C4-2B (cell line): ENCODE measurements around the gene CASKIN2.

Experiments used
- H3K27ac ChIP-seq: fragments of 450-650 bp; 2 replicates; pipeline ENCODE4 v1.5.1; 2017
- ZFX ChIP-seq: fragments of 450-650 bp; IDR thresholded peaks from 2 replicates; pipeline ENCODE4 v1.6.1; 2017
- TF ChIP-seq, protein P1 (sequence below): fragments of 450-650 bp; conservative IDR thresholded peaks from 2 replicates; pipeline ENCODE4 v1.5.1; 2017; ENCODE audit warnings: mild to moderate bottlenecking

Gene CASKIN2

DNA sequence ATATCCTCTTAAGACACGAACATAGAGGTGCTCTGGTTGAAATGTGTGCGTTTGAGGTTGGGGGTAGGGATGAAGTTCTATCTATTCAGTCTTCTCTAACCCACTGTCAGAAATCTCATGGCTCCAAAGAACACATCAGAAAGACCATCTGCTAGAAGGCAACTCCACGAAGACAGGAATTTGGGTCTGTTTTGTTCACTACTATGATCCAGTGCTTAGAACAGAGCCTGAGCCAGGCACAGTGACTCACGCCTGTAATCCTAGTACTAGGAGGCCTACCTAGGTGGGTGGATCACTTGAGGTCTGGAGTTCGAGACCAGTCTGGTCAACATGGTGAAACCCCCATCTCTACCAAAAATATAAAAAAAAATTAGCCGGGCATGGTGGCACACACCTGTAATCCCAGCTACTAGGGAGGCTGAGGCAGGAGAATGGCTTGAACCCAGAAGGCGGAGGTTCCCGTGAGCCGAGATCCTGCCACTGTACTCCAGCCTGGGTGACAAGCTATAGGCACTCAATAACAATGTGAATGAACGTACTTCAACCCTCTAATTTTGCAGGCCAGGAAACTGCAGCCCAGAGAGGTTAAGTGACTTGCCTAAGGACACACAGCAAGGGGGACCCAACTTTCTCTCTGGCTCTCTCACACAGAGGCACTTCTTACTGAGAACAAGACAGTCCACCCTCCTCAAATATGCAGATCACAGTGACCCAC lies 2.3 kb downstream of the CASKIN2 start:
- TF ChIP-seq ZFX, result no peak
- TF ChIP-seq, protein P1, sequence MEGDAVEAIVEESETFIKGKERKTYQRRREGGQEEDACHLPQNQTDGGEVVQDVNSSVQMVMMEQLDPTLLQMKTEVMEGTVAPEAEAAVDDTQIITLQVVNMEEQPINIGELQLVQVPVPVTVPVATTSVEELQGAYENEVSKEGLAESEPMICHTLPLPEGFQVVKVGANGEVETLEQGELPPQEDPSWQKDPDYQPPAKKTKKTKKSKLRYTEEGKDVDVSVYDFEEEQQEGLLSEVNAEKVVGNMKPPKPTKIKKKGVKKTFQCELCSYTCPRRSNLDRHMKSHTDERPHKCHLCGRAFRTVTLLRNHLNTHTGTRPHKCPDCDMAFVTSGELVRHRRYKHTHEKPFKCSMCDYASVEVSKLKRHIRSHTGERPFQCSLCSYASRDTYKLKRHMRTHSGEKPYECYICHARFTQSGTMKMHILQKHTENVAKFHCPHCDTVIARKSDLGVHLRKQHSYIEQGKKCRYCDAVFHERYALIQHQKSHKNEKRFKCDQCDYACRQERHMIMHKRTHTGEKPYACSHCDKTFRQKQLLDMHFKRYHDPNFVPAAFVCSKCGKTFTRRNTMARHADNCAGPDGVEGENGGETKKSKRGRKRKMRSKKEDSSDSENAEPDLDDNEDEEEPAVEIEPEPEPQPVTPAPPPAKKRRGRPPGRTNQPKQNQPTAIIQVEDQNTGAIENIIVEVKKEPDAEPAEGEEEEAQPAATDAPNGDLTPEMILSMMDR, result no peak
- H3K27ac ChIP-seq, result no peak overlapping the region

DNA sequence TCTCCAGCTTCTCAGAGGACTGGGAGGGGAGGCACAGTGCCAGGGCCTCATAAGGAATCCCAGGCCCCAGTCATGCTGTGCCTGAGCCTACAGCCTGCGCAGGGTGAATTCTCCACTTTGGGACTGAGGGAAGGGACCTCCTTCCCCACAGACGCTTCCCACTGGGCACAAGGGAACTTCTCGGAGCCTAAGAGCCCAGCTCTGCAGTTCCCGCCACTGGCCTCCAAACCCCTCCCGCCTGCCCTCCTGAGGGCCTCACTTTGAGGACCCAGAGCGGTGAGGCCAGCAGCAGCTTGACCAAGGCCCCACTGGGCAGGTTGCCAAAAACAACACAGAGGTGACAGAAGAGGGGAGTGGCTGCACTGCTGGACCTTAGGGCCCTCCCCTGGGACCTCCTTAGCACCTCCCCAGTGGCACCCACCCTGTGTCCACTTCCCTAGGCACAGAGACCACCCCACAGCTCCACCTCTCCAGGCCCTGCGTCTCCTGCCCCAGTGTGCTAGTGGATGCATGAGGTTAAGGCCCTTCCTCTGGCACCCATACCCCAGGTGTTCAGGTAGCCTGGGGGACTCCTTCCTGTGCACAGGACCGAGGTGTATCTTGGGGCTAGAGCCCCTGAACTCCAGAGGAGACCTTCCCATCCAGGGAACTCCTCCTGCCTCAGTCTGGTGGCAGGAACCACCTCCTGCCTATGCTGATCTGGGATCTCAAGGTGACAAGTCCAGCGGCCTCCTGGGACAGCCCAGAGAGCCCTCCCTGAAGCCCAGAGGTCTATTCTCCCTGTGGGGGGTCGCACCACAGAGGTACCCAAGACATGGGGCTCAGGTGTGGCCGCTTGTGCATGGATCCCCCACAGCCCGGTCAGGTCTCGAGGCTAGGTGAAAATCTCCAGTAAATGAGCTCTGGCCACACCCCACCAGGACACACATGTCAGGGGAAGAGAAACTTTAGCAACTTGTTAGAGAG lies 3.4 kb downstream of the CASKIN2 start:
- TF ChIP-seq, protein P1, result no peak
- TF ChIP-seq ZFX, result no peak
- H3K27ac ChIP-seq, result no peak overlapping the region

DNA sequence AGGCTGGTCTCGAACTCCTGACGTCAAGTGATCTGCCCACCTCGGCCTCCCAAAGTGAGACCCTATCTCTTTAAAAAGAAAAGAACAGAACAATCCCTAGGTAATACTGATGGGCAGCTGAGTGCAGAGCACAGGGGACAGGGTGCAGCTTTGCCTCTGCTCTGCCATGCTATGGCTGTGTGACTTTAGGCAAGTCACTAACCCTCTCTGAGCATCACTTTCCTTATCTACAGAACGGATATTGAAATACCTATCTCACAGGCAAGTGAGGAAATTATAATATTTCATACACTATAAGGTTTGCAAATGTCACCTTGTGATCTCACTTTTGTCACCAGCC lies 4.1 kb downstream of the CASKIN2 start:
- H3K27ac ChIP-seq, result no peak overlapping the region
- TF ChIP-seq, protein P1, result no peak
- TF ChIP-seq ZFX, result no peak

DNA sequence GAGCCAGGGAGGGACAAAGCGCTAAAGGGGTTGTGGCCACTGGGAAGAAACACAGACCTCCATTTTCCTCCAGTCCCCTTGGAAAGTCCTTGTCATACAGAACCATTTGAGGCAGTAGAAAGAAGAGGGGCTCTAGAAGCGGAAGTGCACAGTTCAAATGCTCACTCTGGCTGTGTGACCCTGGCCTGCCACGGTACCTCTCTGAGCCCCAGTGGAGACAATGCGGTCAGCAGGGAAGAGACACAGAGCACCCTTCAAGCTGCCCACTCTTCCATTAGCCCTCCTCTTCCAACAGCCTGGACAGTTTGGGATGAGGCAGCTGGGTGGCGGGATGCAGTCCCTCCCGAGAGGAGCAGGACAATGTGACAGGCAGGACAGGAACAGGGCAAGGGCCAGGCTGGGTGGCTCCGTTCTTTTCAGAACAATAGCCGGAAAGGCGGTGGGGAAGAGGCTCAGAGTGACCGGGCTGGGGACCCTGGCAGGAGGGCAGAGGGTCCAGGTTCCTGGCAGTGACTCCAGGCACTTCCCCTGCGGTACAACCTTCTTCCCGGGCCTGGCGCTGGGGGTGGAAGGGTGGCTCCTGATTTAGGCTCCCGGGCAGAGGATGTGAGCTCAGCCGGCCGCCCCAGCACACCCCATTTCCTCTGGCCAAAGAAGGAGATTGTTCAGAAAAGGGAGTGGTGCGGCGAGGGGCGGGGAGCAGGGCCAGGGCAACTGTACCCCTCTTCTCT lies 5.6 kb downstream of the CASKIN2 start:
- no peak overlapping the region for H3K27ac ChIP-seq
- TF ChIP-seq, protein P1, result no peak
- TF ChIP-seq ZFX, result no peak

DNA sequence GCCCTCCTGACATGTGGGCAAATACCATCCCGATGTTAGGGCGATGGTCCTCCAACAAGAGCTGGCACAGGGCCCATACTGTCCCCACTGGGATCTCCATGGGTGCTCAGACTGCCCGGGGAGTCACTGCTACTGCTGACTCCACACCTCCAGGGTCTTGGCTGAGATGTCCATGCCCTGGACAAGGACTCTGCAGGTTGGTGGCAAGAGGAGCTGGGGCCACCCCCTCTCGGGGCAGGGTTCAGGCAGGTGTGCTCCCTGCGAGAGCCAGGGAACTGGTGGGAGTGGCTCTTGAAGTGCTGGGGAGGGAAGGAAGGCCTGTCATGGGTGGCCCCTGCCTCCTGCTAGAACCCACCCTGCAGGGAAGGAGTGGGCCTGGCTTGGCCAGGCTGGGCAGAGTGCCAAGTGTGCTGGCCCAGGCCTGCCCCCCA lies 6.4 kb downstream of the CASKIN2 start:
- TF ChIP-seq, protein P1, result no peak
- no peak for TF ChIP-seq ZFX
- H3K27ac ChIP-seq, result no peak overlapping the region

DNA sequence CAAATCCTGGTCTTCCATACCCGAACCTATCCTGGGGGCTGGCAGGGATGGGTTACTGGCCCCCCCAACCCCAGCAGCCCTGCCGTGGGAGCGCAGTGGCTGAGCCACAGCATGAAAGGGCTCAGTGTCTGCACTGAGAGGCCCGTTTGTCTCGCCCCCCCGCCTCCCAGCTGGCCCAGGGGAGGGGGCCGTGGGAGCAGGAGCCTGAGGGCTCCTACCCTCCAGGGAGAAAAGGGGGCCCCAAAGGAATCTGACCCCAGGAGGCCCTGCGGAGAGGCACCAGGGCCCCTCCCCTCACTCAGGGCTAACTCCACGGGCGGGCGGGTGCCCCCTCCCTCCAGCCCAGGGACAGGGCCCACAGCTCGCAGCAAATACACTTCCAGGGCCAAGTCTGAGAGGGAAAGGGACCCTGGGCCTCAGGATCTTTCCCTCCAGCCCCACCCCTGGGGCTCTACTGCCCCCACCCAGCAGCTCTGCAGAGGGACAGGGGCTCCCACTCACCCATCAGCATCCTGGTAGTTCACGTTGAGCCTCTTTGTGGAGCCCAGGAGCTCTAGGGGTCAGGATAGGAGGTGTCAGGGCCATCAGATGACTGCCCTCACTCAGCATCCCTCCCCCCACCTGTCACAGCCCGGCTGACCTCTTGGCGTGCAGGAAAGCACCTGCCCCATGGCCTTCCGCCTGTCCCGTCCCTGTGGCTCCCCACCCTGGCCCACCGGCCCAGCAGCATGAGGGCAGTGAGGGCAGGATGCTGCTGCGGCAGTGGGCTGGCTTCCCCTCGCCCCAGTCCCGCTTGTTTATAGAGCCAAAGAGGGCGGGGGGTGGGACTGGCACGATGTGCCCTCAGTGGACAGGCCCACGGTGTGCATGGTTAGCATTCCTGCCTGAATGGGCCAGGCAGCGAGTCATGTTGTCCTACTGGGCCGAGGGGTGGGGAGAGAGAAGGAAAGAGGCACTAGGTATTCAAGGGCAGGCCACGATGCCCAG lies 7.3 kb downstream of the CASKIN2 start:
- H3K27ac ChIP-seq, result no peak overlapping the region
- TF ChIP-seq, protein P1, result no peak
- TF ChIP-seq ZFX, result no peak
